ENCODE results near the gene FRMD4A. TPM values are rescaled to one million over a fixed set of nuclear protein-coding genes. Genes with fewer than 3 reads are reported as not detected.

Gene FRMD4A
- polyA plus RNA-seq, 1 of the 3 experiments (the other 2 are of a cell fraction): 37.7 TPM

GRCh38 chr10:13693783-13694700, 636.7 kb downstream of the FRMD4A start:
- no peak overlapping the region for H3K9ac ChIP-seq
- H3K4me3 ChIP-seq (ENCODE audit: low read depth in 2 of 2, low read length in 1 of 2): no peak overlapping the region
- POLR2A ChIA-PET: no interaction called here
- no peaks in the 10 kb centered on the region for H3K79me2 ChIP-seq (ENCODE audit: insufficient read depth)
- H3K36me3 ChIP-seq (replicated peaks in 1 of 2; ENCODE audit: control insufficient read depth in 1 of 2, insufficient read depth in 2 of 2, low read length in 1 of 2): peaks cover 46 to 47% of the 10 kb centered on the region in 2 experiments
- no peaks in the 10 kb centered on the region for H3F3A ChIP-seq (replicated peaks; ENCODE audit: insufficient read depth)
- 95% methylated on average over 18 of the region's 21 CpGs for WGBS (ENCODE audit: low lambda C conversion rate)
- no peaks in the 10 kb centered on the region for H4K20me1 ChIP-seq (ENCODE audit: insufficient read depth)
- no peaks in the 10 kb centered on the region for H3K9me3 ChIP-seq
- TF ChIP-seq RCOR1 (IDR thresholded peaks at IDR 0.05; ENCODE audit: low read length) (no peak), REST (IDR thresholded peaks at IDR 0.05; ENCODE audit: low read depth, low read length) (no peak), ZBTB33 (IDR thresholded peaks at IDR 0.05; ENCODE audit: borderline replicate concordance, low read depth) (no peak), FOSL2 (IDR thresholded peaks at IDR 0.05; ENCODE audit: borderline replicate concordance, low read depth) (no peak), MEF2A (IDR thresholded peaks at IDR 0.05; ENCODE audit: borderline replicate concordance, low read depth) (no peak)
- no peak overlapping the region for H3K4me2 ChIP-seq
- peaks cover 0 to 5% of the 10 kb centered on the region in 2 experiments; a peak in 1 of 4 replicates for H3K4me1 ChIP-seq (ENCODE audit: control insufficient read depth in 1 of 2, insufficient read depth in 2 of 2, low read depth in 1 of 2, low read length in 1 of 2)
- DNase-seq: no peak
- no peak overlapping the region for H2AFZ ChIP-seq (ENCODE audit: low read depth)
- no peaks in the 10 kb centered on the region for H3K27me3 ChIP-seq (ENCODE audit: insufficient read depth)
- H3K9me2 ChIP-seq: no peaks in the 10 kb centered on the region
- CTCF ChIA-PET: interaction anchor here (0.6 to 0.7 kb wide), 2 partner anchors 91 to 338 kb away, joined by 3 read pairs; no protein-coding TSS in a partner anchor
- H3K27ac ChIP-seq (ENCODE audit: low read depth in 2 of 2, low read length in 1 of 2): no peak overlapping the region

DNA sequence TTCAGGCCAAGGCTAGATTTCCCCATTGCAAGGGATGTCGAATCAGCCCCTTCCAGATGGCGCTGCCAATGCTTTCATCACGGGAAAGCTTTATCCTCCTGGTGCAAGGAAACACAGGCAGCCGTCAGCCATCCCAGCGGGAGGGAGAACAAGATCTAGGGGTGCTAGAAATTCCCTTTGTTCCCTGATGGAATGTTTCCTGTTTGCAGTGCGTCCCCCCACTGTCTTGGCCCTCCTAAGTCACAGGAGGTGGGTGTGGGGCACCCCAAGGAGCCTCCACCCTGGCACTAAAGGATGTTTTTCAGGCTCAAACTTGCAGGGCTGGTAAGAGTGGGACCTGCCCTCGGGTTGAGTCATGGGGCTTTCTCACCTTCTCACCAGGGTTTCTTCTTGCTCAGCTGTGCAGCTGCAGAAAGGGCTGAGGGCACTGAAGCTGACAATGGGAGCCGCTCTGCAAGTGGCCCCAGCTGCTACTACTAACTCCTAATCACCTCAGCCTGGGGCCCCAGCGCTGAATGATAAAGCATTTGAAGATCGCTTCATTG, 640.4 kb downstream of the FRMD4A start:
- ChIA-PET CTCF (interaction anchor here (1.3 kb wide), 1 partner anchor 30 kb away, joined by 5 read pairs; no protein-coding TSS in a partner anchor), POLR2A (no interaction called here)
- no peaks in the 10 kb centered on the region for H4K20me1 ChIP-seq (ENCODE audit: insufficient read depth)
- no peak overlapping the region for H3K9ac ChIP-seq
- H2AFZ ChIP-seq (ENCODE audit: low read depth): no peak overlapping the region
- no peak overlapping the region for H3K4me2 ChIP-seq
- peaks cover 28 to 38% of the 10 kb centered on the region in 2 experiments for H3K36me3 ChIP-seq (replicated peaks in 1 of 2; ENCODE audit: control insufficient read depth in 1 of 2, insufficient read depth in 2 of 2, low read length in 1 of 2)
- H3K4me1 ChIP-seq (ENCODE audit: control insufficient read depth in 1 of 2, insufficient read depth in 2 of 2, low read depth in 1 of 2, low read length in 1 of 2): peaks cover 11 to 21% of the 10 kb centered on the region in 2 experiments
- TF ChIP-seq, protein P1, sequence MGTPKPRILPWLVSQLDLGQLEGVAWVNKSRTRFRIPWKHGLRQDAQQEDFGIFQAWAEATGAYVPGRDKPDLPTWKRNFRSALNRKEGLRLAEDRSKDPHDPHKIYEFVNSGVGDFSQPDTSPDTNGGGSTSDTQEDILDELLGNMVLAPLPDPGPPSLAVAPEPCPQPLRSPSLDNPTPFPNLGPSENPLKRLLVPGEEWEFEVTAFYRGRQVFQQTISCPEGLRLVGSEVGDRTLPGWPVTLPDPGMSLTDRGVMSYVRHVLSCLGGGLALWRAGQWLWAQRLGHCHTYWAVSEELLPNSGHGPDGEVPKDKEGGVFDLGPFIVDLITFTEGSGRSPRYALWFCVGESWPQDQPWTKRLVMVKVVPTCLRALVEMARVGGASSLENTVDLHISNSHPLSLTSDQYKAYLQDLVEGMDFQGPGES (IDR thresholded peaks at IDR 0.05; ENCODE audit: low read depth, low read length): no peak
- no peak for TF ChIP-seq RCOR1 (IDR thresholded peaks at IDR 0.05; ENCODE audit: low read length)
- TF ChIP-seq, protein P2, sequence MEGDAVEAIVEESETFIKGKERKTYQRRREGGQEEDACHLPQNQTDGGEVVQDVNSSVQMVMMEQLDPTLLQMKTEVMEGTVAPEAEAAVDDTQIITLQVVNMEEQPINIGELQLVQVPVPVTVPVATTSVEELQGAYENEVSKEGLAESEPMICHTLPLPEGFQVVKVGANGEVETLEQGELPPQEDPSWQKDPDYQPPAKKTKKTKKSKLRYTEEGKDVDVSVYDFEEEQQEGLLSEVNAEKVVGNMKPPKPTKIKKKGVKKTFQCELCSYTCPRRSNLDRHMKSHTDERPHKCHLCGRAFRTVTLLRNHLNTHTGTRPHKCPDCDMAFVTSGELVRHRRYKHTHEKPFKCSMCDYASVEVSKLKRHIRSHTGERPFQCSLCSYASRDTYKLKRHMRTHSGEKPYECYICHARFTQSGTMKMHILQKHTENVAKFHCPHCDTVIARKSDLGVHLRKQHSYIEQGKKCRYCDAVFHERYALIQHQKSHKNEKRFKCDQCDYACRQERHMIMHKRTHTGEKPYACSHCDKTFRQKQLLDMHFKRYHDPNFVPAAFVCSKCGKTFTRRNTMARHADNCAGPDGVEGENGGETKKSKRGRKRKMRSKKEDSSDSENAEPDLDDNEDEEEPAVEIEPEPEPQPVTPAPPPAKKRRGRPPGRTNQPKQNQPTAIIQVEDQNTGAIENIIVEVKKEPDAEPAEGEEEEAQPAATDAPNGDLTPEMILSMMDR (IDR thresholded peaks at IDR 0.05): no peak
- TF ChIP-seq PBX3 (IDR thresholded peaks at IDR 0.05): no peak
- TF ChIP-seq RAD21 (IDR thresholded peaks at IDR 0.05; ENCODE audit: low read length): no peak
- no peak for TF ChIP-seq MEF2A (IDR thresholded peaks at IDR 0.05; ENCODE audit: borderline replicate concordance, low read depth)
- WGBS (ENCODE audit: low lambda C conversion rate): 89% methylated on average over 6 of the region's 10 CpGs
- peaks cover 21% of the 10 kb centered on the region for H3F3A ChIP-seq (replicated peaks; ENCODE audit: insufficient read depth)
- H3K4me3 ChIP-seq (ENCODE audit: low read depth in 2 of 2, low read length in 1 of 2): no peak overlapping the region
- H3K9me2 ChIP-seq: no peaks in the 10 kb centered on the region
- no peaks in the 10 kb centered on the region for H3K27me3 ChIP-seq (ENCODE audit: insufficient read depth)
- H3K9me3 ChIP-seq: no peaks in the 10 kb centered on the region
- H3K79me2 ChIP-seq (ENCODE audit: insufficient read depth): no peaks in the 10 kb centered on the region; the same call in 1 of the 2 replicates
- H3K27ac ChIP-seq (ENCODE audit: low read depth in 2 of 2, low read length in 1 of 2): no peak overlapping the region
- no peak for DNase-seq
